ENCODE data around the gene DEFB112.

Gene DEFB112

GRCh38 chr6:50049829-50050228, at the start of gene DEFB112:
Gene DEFB112 (minus strand): TSS chr6:50049929. CDS start chr6:50049869, 60 bp downstream.
- no peak for DNase-seq

- no peak for DNase-seq
Observed at GRCh38 chr6:50098641-50098993, 48.9 kb upstream of the DEFB112 start.

- DNase-seq, result no peak
Observed at GRCh38 chr6:50097966-50098640, 48.4 kb upstream of the DEFB112 start.

- DNase-seq, result no peak
Observed at GRCh38 chr6:50096296-50096695, 46.6 kb upstream of the DEFB112 start.

- no peak for DNase-seq
Observed at GRCh38 chr6:50093938-50094272, 44.2 kb upstream of the DEFB112 start.

GRCh38 chr6:50093116-50093937, 43.6 kb upstream of the DEFB112 start:
- no peak for DNase-seq

GRCh38 chr6:50091641-50092040, 41.9 kb upstream of the DEFB112 start:
- no peak for DNase-seq

GRCh38 chr6:50089911-50090310, 40.2 kb upstream of the DEFB112 start:
- no peak for DNase-seq

GRCh38 chr6:50087231-50087954, 37.7 kb upstream of the DEFB112 start:
- no peak for DNase-seq

GRCh38 chr6:50077385-50077784, 27.7 kb upstream of the DEFB112 start:
- DNase-seq, result no peak

GRCh38 chr6:50076431-50076830, 26.7 kb upstream of the DEFB112 start:
- no peak for DNase-seq

GRCh38 chr6:50071921-50072320, 22.2 kb upstream of the DEFB112 start:
- DNase-seq, result no peak

- DNase-seq, result no peak
Observed at GRCh38 chr6:50070101-50070500, 20.4 kb upstream of the DEFB112 start.

- DNase-seq, result no peak
Observed at GRCh38 chr6:50062051-50062450, 12.3 kb upstream of the DEFB112 start.

GRCh38 chr6:50056242-50056641, 6.5 kb upstream of the DEFB112 start:
- DNase-seq, result no peak

GRCh38 chr6:50047026-50047425, 2.7 kb downstream of the DEFB112 start:
- no peak for DNase-seq

GRCh38 chr6:50030777-50031562, 18.8 kb downstream of the DEFB112 start:
- no peak for DNase-seq

GRCh38 chr6:50030350-50030749, 19.4 kb downstream of the DEFB112 start:
- DNase-seq, result no peak

- DNase-seq, result no peak
Observed at GRCh38 chr6:50025258-50025657, 24.5 kb downstream of the DEFB112 start.

- no peak for DNase-seq
Observed at GRCh38 chr6:50021894-50022293, 27.8 kb downstream of the DEFB112 start, which contains the start of gene DEFB110. Gene DEFB110 (minus strand): TSS chr6:50021994. CDS start chr6:50021935, 59 bp downstream.

- DNase-seq, result no peak
Observed at GRCh38 chr6:50007819-50008218, 41.9 kb downstream of the DEFB112 start.

- DNase-seq, result no peak
Observed at GRCh38 chr6:50003139-50003538, 46.6 kb downstream of the DEFB112 start.

- DNase-seq, result no peak
Observed at GRCh38 chr6:49995278-49995677, 54.5 kb downstream of the DEFB112 start.
